Cardiac muscle cell (in vitro differentiated cells and primary cell): ENCODE data around the gene MAP1A. TPM values are rescaled to one million over a fixed set of nuclear protein-coding genes. Genes with fewer than 3 reads are reported as not detected.

Experiments
- DNase-seq, 2 donors: peaks; one replicate each; pipeline versions ENCODE4 v3.0.0 to v3.0.0-alpha.2; 2010 to 2017; ENCODE audit warnings: low read depth in 1 of 2, low spot score in 1 of 2
- H3K27ac ChIP-seq: fragments of 200-600 bp; sonication (generic); 2 replicates; pipeline ENCODE4 v1.5.1; 2016
- H3K27me3 ChIP-seq: fragments of 200-600 bp; sonication (generic); 2 replicates; pipeline ENCODE4 v1.6.0; 2016; ENCODE audit warnings: control low read depth
- H3K36me3 ChIP-seq: fragments of 200-600 bp; sonication (generic); 2 replicates; pipeline ENCODE4 v1.5.1; 2016; ENCODE audit warnings: control low read depth
- H3K4me1 ChIP-seq: fragments of 200-600 bp; sonication (generic); 2 replicates; pipeline ENCODE4 v1.8.1; 2017; ENCODE audit warnings: low read depth, mild to moderate bottlenecking, mixed run types
- H3K4me3 ChIP-seq: fragments of 200-600 bp; sonication (generic); 2 replicates; pipeline ENCODE4 v1.5.1; 2016; ENCODE audit warnings: mild to moderate bottlenecking
- H3K9me3 ChIP-seq: fragments of 200-600 bp; sonication (generic); 2 replicates; pipeline ENCODE4 v1.5.1; 2017; ENCODE audit warnings: low read depth, mild to moderate bottlenecking, control low read depth
- polyA plus RNA-seq: library from polyadenylated mRNA; unstranded; fragments of >200 nt; fragmentation: Nextera tagmentation; extraction: Ambion mirVana; gene quantifications from 2 replicates; pipeline ENCODE4 v1.2.1, GENCODE V29; 2016
- total RNA-seq: library from RNA; depleted of rRNA; stranded (reverse); fragments of >200 nt; gene quantifications from 2 replicates; pipeline ENCODE4 v1.2.3, GENCODE V29; 2016
- TF ChIP-seq, protein P1 (sequence below): IDR thresholded peaks from 2 replicates; pipeline ENCODE4 v1.5.1; 2012; ENCODE audit warnings: low read depth, mild to moderate bottlenecking, low read length

Gene MAP1A
- total and polyA plus RNA-seq, 2 experiments from 2014 or later: 19.3 to 30.6 TPM

DNA sequence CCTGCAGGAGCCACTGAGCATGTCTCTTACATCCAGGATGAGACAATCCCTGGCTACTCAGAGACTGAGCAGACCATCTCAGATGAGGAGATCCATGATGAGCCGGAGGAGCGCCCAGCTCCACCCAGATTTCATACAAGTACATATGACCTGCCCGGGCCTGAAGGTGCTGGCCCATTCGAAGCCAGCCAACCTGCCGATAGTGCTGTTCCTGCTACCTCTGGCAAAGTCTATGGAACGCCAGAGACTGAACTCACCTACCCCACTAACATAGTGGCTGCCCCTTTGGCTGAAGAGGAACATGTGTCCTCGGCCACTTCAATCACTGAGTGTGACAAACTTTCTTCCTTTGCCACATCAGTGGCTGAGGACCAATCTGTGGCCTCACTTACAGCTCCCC is 6.2 kb downstream of the MAP1A start:
- H3K4me3 ChIP-seq: no peak overlapping the region
- no peak overlapping the region for H3K27ac ChIP-seq
- peaks cover 7% of the 10 kb centered on the region for H3K4me1 ChIP-seq
- DNase-seq: no peak
- no peaks in the 10 kb centered on the region for H3K27me3 ChIP-seq
- H3K36me3 ChIP-seq: peaks cover 18% of the 10 kb centered on the region
- no peaks in the 10 kb centered on the region for H3K9me3 ChIP-seq
- TF ChIP-seq, protein P1, sequence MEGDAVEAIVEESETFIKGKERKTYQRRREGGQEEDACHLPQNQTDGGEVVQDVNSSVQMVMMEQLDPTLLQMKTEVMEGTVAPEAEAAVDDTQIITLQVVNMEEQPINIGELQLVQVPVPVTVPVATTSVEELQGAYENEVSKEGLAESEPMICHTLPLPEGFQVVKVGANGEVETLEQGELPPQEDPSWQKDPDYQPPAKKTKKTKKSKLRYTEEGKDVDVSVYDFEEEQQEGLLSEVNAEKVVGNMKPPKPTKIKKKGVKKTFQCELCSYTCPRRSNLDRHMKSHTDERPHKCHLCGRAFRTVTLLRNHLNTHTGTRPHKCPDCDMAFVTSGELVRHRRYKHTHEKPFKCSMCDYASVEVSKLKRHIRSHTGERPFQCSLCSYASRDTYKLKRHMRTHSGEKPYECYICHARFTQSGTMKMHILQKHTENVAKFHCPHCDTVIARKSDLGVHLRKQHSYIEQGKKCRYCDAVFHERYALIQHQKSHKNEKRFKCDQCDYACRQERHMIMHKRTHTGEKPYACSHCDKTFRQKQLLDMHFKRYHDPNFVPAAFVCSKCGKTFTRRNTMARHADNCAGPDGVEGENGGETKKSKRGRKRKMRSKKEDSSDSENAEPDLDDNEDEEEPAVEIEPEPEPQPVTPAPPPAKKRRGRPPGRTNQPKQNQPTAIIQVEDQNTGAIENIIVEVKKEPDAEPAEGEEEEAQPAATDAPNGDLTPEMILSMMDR: no peak

DNA sequence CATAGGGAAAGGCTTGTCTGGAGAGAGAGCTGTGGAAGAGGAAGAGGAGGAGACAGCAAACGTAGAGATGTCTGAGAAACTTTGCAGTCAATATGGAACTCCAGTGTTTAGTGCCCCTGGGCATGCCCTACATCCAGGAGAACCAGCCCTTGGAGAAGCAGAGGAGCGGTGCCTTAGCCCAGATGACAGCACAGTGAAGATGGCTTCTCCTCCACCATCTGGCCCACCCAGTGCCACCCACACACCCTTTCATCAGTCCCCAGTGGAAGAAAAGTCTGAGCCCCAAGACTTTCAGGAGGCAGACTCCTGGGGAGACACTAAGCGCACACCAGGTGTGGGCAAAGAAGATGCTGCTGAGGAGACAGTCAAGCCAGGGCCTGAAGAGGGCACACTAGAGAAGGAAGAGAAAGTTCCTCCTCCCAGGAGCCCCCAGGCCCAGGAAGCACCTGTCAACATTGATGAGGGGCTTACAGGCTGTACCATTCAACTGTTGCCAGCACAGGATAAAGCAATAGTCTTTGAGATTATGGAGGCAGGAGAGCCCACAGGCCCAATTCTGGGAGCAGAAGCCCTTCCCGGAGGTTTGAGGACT is 6.9 kb downstream of the MAP1A start:
- Histone ChIP-seq H3K36me3 (peaks cover 18% of the 10 kb centered on the region), H3K4me3 (no peak overlapping the region), H3K9me3 (no peaks in the 10 kb centered on the region), H3K4me1 (peaks cover under 1% of the 10 kb centered on the region), H3K27ac (no peak overlapping the region), H3K27me3 (no peaks in the 10 kb centered on the region)
- TF ChIP-seq, protein P1: no peak
- DNase-seq: no peak

DNA sequence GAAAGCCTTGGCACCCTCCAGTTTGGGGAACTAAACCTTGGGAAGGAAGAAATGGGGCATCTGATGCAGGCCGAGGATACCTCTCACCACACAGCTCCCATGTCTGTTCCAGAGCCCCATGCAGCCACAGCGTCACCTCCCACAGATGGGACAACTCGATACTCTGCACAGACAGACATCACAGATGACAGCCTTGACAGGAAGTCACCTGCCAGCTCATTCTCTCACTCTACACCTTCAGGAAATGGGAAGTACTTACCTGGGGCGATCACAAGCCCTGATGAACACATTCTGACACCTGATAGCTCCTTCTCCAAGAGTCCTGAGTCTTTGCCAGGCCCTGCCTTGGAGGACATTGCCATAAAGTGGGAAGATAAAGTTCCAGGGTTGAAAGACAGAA is 7.7 kb downstream of the MAP1A start:
- no peaks in the 10 kb centered on the region for H3K27me3 ChIP-seq
- no peaks in the 10 kb centered on the region for H3K9me3 ChIP-seq
- peaks cover 18% of the 10 kb centered on the region for H3K36me3 ChIP-seq
- TF ChIP-seq, protein P1: no peak
- H3K4me1 ChIP-seq: no peaks in the 10 kb centered on the region
- no peak for DNase-seq
- H3K4me3 ChIP-seq: no peak overlapping the region
- H3K27ac ChIP-seq: no peak overlapping the region

DNA sequence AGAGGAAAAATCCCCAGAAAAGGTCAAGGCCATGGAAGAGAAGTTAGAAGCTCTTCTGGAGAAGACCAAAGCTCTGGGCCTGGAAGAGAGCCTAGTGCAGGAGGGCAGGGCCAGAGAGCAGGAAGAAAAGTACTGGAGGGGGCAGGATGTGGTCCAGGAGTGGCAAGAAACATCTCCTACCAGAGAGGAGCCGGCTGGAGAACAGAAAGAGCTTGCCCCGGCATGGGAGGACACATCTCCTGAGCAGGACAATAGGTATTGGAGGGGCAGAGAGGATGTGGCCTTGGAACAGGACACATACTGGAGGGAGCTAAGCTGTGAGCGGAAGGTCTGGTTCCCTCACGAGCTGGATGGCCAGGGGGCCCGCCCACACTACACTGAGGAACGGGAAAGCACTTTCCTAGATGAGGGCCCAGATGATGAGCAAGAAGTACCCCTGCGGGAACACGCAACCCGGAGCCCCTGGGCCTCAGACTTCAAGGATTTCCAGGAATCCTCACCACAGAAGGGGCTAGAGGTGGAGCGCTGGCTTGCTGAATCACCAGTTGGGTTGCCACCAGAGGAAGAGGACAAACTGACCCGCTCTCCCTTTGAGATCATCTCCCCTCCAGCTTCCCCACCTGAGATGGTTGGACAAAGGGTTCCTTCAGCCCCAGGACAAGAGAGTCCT is 9.0 kb downstream of the MAP1A start:
- H3K4me1 ChIP-seq: no peaks in the 10 kb centered on the region
- no peak overlapping the region for H3K4me3 ChIP-seq
- no peak overlapping the region for H3K27ac ChIP-seq
- peaks cover 9% of the 10 kb centered on the region for H3K36me3 ChIP-seq
- no peak for DNase-seq
- no peaks in the 10 kb centered on the region for H3K27me3 ChIP-seq
- TF ChIP-seq, protein P1: no peak
- H3K9me3 ChIP-seq: no peaks in the 10 kb centered on the region

DNA sequence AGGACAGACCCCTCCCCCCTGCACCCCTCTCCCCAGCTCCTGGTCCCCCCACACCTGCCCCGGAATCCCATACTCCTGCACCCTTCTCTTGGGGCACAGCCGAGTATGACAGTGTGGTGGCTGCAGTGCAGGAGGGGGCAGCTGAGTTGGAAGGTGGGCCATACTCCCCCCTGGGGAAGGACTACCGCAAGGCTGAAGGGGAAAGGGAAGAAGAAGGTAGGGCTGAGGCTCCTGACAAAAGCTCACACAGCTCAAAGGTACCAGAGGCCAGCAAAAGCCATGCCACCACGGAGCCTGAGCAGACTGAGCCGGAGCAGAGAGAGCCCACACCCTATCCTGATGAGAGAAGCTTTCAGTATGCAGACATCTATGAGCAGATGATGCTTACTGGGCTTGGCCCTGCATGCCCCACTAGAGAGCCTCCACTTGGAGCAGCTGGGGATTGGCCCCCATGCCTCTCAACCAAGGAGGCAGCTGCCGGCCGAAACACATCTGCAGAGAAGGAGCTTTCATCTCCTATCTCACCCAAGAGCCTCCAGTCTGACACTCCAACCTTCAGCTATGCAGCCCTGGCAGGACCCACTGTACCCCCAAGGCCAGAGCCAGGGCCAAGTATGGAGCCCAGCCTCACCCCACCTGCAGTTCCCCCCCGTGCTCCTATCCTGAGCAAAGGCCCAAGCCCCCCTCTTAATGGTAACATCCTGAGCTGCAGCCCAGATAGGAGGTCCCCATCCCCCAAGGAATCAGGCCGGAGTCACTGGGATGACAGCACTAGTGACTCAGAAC is 9.8 kb downstream of the MAP1A start:
- H3K36me3 ChIP-seq: peaks cover 3% of the 10 kb centered on the region

More for the DNA sequence above, 9.8 kb downstream of the MAP1A start:
- Histone ChIP-seq H3K9me3 (no peaks in the 10 kb centered on the region), H3K4me1 (no peaks in the 10 kb centered on the region), H3K27ac (no peak overlapping the region), H3K27me3 (no peaks in the 10 kb centered on the region), H3K4me3 (no peak overlapping the region)
- no peak for DNase-seq
- TF ChIP-seq, protein P1: no peak
